Endothelial cell of umbilical vein (primary cell): ENCODE data around the gene CCDC38. TPM values are rescaled to one million over a fixed set of nuclear protein-coding genes. Genes with fewer than 3 reads are reported as not detected.

Experiments
- BruUV-seq: library from RNA; stranded (reverse); fragments of 400-500 nt; replicated peaks from 2 replicates; lab custom pipeline; 2021; lab: Mats Ljungman, UMichigan
- CTCF ChIA-PET: fragments of 300-600, 350-600 bp; sonication (Branson Sonifier 250); formaldehyde crosslinking; loops from one replicate; lab custom pipeline; 2021; ENCODE audit warnings: antibody characterized with exemption, inconsistent platforms; lab: Charles Lee
- POLR2A ChIA-PET: fragments of 300-600, 350-600 bp; sonication (Branson Sonifier 250); formaldehyde crosslinking; loops from one replicate; lab custom pipeline; 2021; ENCODE audit warnings: antibody characterized with exemption, inconsistent platforms; lab: Charles Lee
- DNase-seq: peaks from one replicate; pipeline ENCODE4 v3.0.0-alpha.2; 2011; ENCODE audit warnings: low read depth, low spot score
- FAIRE-seq: peaks from 2 replicates; lab custom pipeline; 2011; peaks lifted over from hg19 to GRCh38; lab: Jason Lieb, UNC
- H2AFZ ChIP-seq: 2 replicates; pipeline ENCODE4 v1.6.0; 2012; ENCODE audit warnings: low read depth, low read length, control low read depth, inconsistent platforms
- H3K27ac ChIP-seq: 2 replicates; pipeline ENCODE4 v1.5.1; 2011; ENCODE audit warnings: low read depth, mild to moderate bottlenecking, control low read depth, low read length, moderate library complexity; ENCODE audit not compliant: insufficient read depth
- H3K27me3 ChIP-seq, 2 experiments: 2 replicates each; pipeline versions ENCODE4 v1.6.0 to v1.6.1; 2011; ENCODE audit warnings: low read length in 2 of 2, mixed read lengths in 1 of 2; ENCODE audit not compliant: control insufficient read depth in 2 of 2, insufficient read depth in 2 of 2
- H3K36me3 ChIP-seq, 2 experiments: 2 replicates in 1 of 2; 3 replicates in 1 of 2; pipeline ENCODE4 v1.5.1; 2011; ENCODE audit warnings: low read length in 2 of 2, mild to moderate bottlenecking in 1 of 2, moderate library complexity in 1 of 2; ENCODE audit not compliant: control insufficient read depth in 2 of 2, insufficient read depth in 2 of 2; ENCODE audit errors: extremely low read depth in 1 of 2
- H3K4me1 ChIP-seq: 3 replicates; pipeline ENCODE4 v1.5.1; 2011; ENCODE audit warnings: mild to moderate bottlenecking, low read length; ENCODE audit not compliant: control insufficient read depth, insufficient read depth; ENCODE audit errors: extremely low read depth
- H3K4me2 ChIP-seq: 2 replicates; pipeline ENCODE4 v1.6.1; 2011; ENCODE audit warnings: low read length, control low read depth, mixed read lengths; ENCODE audit not compliant: insufficient read depth
- H3K4me3 ChIP-seq, 3 experiments: fragments of 200-600 bp in 1 of 3; sonication (generic), shearing (Covaris generic) in 1 of 3; replicated peaks in 1 of 3; 2 replicates each; pipeline ENCODE4 v1.5.1; 2011 to 2016; ENCODE audit warnings: control low read depth in 3 of 3, low read length in 3 of 3, mild to moderate bottlenecking in 2 of 3, inconsistent platforms in 1 of 3, low read depth in 1 of 3, moderate library complexity in 1 of 3; ENCODE audit not compliant: insufficient read depth in 1 of 3
- H3K79me2 ChIP-seq: 2 replicates; pipeline ENCODE4 v1.6.0; 2012; ENCODE audit warnings: low read length, inconsistent platforms; ENCODE audit not compliant: control insufficient read depth, insufficient read depth
- H3K9ac ChIP-seq: replicated peaks from 2 replicates; pipeline ENCODE3; 2011; ENCODE audit warnings: low read length, control low read depth; ENCODE audit not compliant: insufficient read depth; ENCODE audit errors: extremely low read depth
- H3K9me1 ChIP-seq: replicated peaks from 3 replicates; pipeline ENCODE4 v1.6.0; 2011; ENCODE audit warnings: mild to moderate bottlenecking, low read length; ENCODE audit not compliant: control insufficient read depth, insufficient read depth; ENCODE audit errors: extremely low read depth
- H3K9me3 ChIP-seq: replicated peaks from 2 replicates; pipeline ENCODE4 v1.5.1; 2012; ENCODE audit warnings: low read length, inconsistent platforms; ENCODE audit not compliant: control insufficient read depth, insufficient read depth
- H4K20me1 ChIP-seq: replicated peaks from 2 replicates; pipeline ENCODE3; 2011; ENCODE audit warnings: mild to moderate bottlenecking, low read length; ENCODE audit not compliant: control insufficient read depth, insufficient read depth; ENCODE audit errors: extremely low read depth
- CTCF ChIP-seq, 2 donors: IDR thresholded peaks; 1 replicate in 1 of 2; 2 replicates in 1 of 2; pipeline ENCODE4 v1.5.1; 2011; ENCODE audit warnings: low read length in 2 of 2, mild to moderate bottlenecking in 2 of 2, moderate library complexity in 2 of 2, control low read depth in 1 of 2, inconsistent platforms in 1 of 2, low read depth in 1 of 2; ENCODE audit not compliant: insufficient read depth in 1 of 2; ENCODE audit errors: extremely low read depth in 1 of 2
- EZH2 ChIP-seq: IDR thresholded peaks from 2 replicates; pipeline ENCODE4 v1.6.1; 2012; ENCODE audit warnings: borderline replicate concordance, low read depth, mild to moderate bottlenecking, moderate library complexity, low read length, inconsistent platforms; ENCODE audit not compliant: severe bottlenecking
- FOS ChIP-seq: IDR thresholded peaks from 2 replicates; pipeline ENCODE4 v1.6.1; 2011; ENCODE audit warnings: mild to moderate bottlenecking, low read length, moderate library complexity, borderline replicate concordance; ENCODE audit not compliant: insufficient read depth
- POLR2AphosphoS5 ChIP-seq: IDR thresholded peaks from 2 replicates; pipeline ENCODE4 v1.6.1; 2012; ENCODE audit warnings: low read depth, mild to moderate bottlenecking, control low read depth, low read length, moderate library complexity; ENCODE audit not compliant: insufficient read depth
- dilution Hi-C: fragments of 300-500 bp; cut with MboI; formaldehyde crosslinking; loops from one replicate; pipeline ENCODE4 v1.15.0; 2019; ENCODE audit warnings: low sequenced_read_pairs; ENCODE audit not compliant: extremely low pct_ligation_motif_present
- intact Hi-C: fragments of 100-400 bp; cut with micrococcal nuclease; formaldehyde crosslinking; loops from one replicate; pipeline ENCODE4 v1.10.0; 2022
- polyA plus RNA-seq, 4 experiments: library from polyadenylated mRNA; depleted of rRNA in 3 of 4; stranded (reverse) in 3 of 4; unstranded in 1 of 4; fragments of >200 nt; gene quantifications; 2 replicates each; pipeline versions ENCODE4 v1.2.1 to v1.2.3, GENCODE V29; 2011 to 2012; ENCODE audit warnings: missing spikeins in 1 of 4
- total RNA-seq: library from RNA; stranded (reverse); gene quantifications from 2 replicates; pipeline ENCODE4 v1.2.3, GENCODE V29; 2021

Gene CCDC38
- total and polyA plus RNA-seq, 2 donors (not counting 3 experiments of a cell fraction or from before 2014, with no cell fraction given): not detected

- H3K79me2 ChIP-seq: no peaks in the 10 kb centered on the region
- no peak overlapping the region for H3K4me2 ChIP-seq
- no peaks in the 10 kb centered on the region for H3K9me1 ChIP-seq
- H3K9me3 ChIP-seq: no peaks in the 10 kb centered on the region
- H3K9ac ChIP-seq: no peak overlapping the region
- DNase-seq (no peak), FAIRE-seq (no peak)
- no peak overlapping the region for H2AFZ ChIP-seq
- no peak overlapping the region for H3K27ac ChIP-seq
- H3K4me3 ChIP-seq: no peak overlapping the region
- no TSS peak for BruUV-seq
- CTCF ChIA-PET: interaction anchor here (1.3 kb wide), 1 partner anchor 32 kb away, joined by 4 read pairs; no protein-coding TSS in a partner anchor
- intact Hi-C loops: no loop called here
- no peaks in the 10 kb centered on the region for H3K36me3 ChIP-seq
- TF ChIP-seq EZH2: no peak
- H3K27me3 ChIP-seq: peaks cover 18 to 22% of the 10 kb centered on the region in 2 experiments
- POLR2A ChIA-PET: no interaction called here
- H3K4me1 ChIP-seq: no peaks in the 10 kb centered on the region
- dilution Hi-C loops: no loop called here
- H4K20me1 ChIP-seq: no peaks in the 10 kb centered on the region
Measured at GRCh38 chr12:95896846-95897245, 45.6 kb downstream of the CCDC38 start.

DNA sequence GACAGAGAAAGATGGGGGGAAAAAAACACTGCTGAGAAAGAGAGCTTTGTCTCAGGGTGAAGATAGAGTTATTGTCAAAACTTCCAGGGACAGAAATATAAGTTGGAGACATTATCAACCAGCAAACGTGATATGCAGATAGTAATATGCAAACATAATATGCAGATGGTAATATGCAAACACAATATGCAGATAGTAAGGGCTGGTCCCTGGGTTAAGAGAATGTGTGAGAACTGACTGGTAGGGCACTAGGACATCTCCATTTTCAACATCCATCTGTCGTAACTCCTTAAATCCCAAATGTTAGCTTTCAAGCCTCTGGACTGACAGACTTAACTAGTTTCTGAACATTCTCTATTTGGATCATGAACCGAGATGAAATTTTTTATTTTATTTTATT lies 51.5 kb downstream of the CCDC38 start:
- no peak overlapping the region for H3K4me2 ChIP-seq
- TF ChIP-seq POLR2AphosphoS5: no peak
- no peak for TF ChIP-seq FOS
- no peak for TF ChIP-seq CTCF (IDR thresholded peaks at IDR 0.05; ENCODE audit: extremely low read depth in 1 of 2, insufficient read depth in 1 of 2, low read depth in 1 of 2, low read length in 2 of 2)
- no peak for TF ChIP-seq EZH2
- no peaks in the 10 kb centered on the region for H3K9me3 ChIP-seq
- H3K9me1 ChIP-seq: no peaks in the 10 kb centered on the region
- ChIA-PET CTCF (interaction anchor here (1.8 kb wide), 1 partner anchor 28 kb away, joined by 7 read pairs; no protein-coding TSS in a partner anchor), POLR2A (no interaction called here)
- no peaks in the 10 kb centered on the region for H3K4me1 ChIP-seq
- peaks cover 3 to 4% of the 10 kb centered on the region in 2 experiments for H3K27me3 ChIP-seq
- dilution Hi-C loops: no loop called here
- H3K9ac ChIP-seq: no peak overlapping the region
- H3K4me3 ChIP-seq: no peak overlapping the region
- H3K36me3 ChIP-seq: no peaks in the 10 kb centered on the region
- no TSS peak for BruUV-seq
- no peaks in the 10 kb centered on the region for H4K20me1 ChIP-seq
- no peaks in the 10 kb centered on the region for H3K79me2 ChIP-seq
- FAIRE-seq (no peak), DNase-seq (no peak)
- no peak overlapping the region for H3K27ac ChIP-seq
- intact Hi-C loops: no loop called here
- H2AFZ ChIP-seq: no peak overlapping the region
